Measurements from ENCODE around the gene CBFA2T2. TPM values are rescaled to one million over a fixed set of nuclear protein-coding genes. Genes with fewer than 3 reads are reported as not detected.

The CBFA2T2 gene
- 6.2 and 6.5 TPM in 2 replicates for total RNA-seq

DNA sequence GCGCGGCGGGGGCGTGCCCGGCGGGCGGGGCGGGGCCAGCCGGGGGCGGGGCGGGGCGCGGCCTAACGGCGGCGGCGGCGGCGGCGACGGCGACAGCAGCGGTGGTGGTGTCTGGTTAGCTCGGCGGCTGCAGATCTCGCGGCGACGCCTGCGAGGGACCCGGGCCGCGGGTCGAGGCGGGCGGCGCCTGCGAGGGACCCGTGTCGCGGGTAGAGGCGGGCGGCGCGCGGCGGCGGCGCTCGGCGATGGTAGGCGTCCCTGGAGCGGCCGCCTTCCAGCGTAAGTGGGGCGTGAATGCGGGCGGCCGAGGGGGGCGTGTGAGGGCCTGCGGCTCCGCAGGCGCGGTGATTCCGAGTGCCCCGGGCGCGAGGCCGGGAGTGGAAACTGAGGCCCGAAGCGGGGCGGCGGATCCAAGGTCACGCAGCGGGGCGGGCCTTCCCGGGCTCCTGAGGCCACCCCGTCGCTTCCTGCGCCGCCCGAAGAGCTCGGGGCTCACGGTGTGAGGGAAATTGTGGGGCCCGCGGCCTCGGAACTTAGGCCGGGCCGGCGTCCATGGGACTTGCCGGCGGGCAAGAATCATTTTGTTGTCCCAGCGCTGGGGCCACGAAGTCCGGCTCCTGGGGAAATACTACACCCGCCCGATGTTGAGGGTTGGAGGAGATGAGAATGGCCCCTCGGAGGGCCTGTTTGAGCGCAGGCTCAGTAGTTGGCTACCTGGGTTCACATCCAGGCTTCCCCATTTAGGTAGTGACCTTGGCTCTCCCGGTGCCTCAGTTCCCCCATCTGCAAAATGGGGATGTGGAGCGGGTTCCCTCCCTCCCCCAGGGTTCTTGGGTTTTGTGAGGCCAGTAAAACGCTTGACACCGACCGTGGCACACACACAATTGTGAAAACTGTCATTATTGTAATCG, at the start of gene CBFA2T2:
CBFA2T2 (plus strand) TSS at position 74 of the 911 bp plus-strand sequence; CDS start at position 246, 172 bp downstream.

GRCh38 chr20:33443512-33444239, 46.2 kb upstream of the CBFA2T2 start, which contains the start of gene SNTA1:
TSS of gene SNTA1 (minus strand) at chr20:33443763. CDS start at chr20:33443620, 143 bp downstream.

DNA sequence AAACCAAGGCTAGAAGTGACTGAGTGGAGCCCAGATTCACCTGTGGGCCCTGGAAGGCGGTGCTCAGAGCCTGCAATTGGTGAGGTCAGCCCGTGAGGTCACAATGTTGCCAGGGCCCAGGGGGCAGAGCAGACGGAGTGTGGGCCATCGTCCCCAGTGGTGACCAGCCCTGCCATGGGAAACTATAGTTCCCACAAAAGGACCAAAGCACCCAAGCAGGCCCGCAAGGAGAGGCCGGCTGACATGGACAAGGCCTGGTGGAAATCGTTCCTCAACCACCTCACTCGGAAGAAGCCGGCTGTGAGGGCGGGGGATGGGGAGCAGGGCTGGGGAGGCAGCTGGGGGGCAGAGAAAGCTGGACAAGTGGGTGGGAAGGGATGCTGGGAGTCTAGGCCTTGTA, 172.3 kb downstream of the CBFA2T2 start, which contains the start of gene C20orf144:
C20orf144 (plus strand) TSS at position 156 of the 400 bp plus-strand sequence; CDS start at position 175, 19 bp downstream.

DNA sequence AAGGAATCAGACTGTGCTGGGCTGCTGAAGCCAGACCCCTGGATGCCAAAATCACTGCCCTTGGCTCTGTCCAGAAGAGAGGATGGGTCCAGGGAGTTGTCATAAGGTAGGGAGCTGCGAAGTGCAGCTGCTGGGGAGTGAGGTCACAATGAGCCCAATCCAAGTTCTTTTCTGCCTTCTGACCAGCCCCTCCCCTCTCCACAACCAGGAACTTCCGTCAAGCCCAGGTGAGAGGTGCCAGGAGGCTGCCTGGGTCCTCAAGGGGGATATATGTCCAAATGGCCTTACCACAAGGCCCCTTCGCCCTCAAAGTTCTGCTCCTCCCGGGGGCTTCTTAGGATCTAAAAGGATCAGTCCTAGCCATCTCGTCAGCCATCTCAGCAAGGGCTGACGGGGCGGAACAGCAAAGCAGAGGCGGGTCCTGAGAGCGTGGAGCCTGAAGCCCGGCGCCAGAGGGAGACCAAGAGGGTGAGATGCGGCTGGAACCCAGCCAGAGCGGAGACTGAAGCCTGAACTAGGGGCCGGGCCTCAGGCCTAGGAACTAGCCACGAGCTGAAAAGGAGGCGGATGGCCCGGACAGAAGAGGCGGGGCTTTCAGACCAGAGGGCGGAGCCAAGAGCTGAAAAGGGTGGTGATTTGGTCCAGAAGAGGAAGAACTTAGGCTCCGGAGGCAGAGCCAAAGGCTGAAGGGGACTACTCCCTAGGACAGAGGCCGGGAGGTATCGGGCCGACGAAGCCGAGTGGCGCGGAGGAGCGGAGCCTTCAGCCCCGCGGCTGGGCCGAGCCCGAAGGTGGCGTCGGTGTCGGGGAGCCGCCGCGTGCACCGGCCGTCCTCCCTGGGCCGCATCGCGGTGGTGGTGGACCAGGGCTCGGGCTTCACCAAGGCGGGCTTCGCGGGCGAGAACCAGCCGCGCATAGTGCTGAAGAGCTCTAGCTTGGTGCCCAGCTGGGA, 176.7 kb downstream of the CBFA2T2 start, which contains the start of gene ACTL10:
ACTL10 (plus strand) TSS at position 651 of the 952 bp plus-strand sequence. CDS start 555 bp downstream, outside the sequence.

GRCh38 chr20:33674294-33675135, 184.6 kb downstream of the CBFA2T2 start, which contains the start of gene NECAB3:
TSS of gene NECAB3 (minus strand) at chr20:33674428. CDS start at chr20:33674352, 76 bp downstream.

GRCh38 chr20:33686100-33686983, 196.4 kb downstream of the CBFA2T2 start, which contains the start of gene E2F1:
TSS of gene E2F1 (minus strand) at chr20:33686385. CDS start at chr20:33686264, 121 bp downstream.

Other genes starting within 250 kb of the CBFA2T2 start
- not detected in 2 replicates for gene BPIFB1, start 206.9 kb upstream of the CBFA2T2 start, total RNA-seq
- 25.7 and 26.1 TPM in 2 replicates for gene CDK5RAP1, start 88.6 kb upstream of the CBFA2T2 start, total RNA-seq
- gene SNTA1, start 46.3 kb upstream of the CBFA2T2 start, total RNA-seq, result 10.9 and 18.1 TPM in 2 replicates
- 0.05 and 0.30 TPM in 2 replicates for gene C20orf144, start 172.2 kb downstream of the CBFA2T2 start, total RNA-seq
- 2.7 and 3.0 TPM in 2 replicates for gene ACTL10, start 176.8 kb downstream of the CBFA2T2 start, total RNA-seq
- gene NECAB3, start 184.3 kb downstream of the CBFA2T2 start, total RNA-seq, result 30.9 and 31.1 TPM in 2 replicates
- 1.8 and 8.1 TPM in 2 replicates for gene E2F1, start 196.3 kb downstream of the CBFA2T2 start, total RNA-seq
- gene PXMP4, start 230.2 kb downstream of the CBFA2T2 start, total RNA-seq, result 3.0 and 3.2 TPM in 2 replicates
- gene ZNF341, start 241.9 kb downstream of the CBFA2T2 start, total RNA-seq, result 0.59 and 1.6 TPM in 2 replicates